OCI-LY1 (cell line): ENCODE results near the gene ANTXR1.

Experiments
- H2AFZ ChIP-seq: fragments of 200-600 bp; sonication (generic), shearing (Covaris generic); 2 replicates; pipeline ENCODE4 v1.6.0; 2014; ENCODE audit warnings: antibody characterized with exemption, mild to moderate bottlenecking, low read length
- H3F3A ChIP-seq: fragments of 200-600 bp; sonication (generic), shearing (Covaris generic); 2 replicates; pipeline ENCODE4 v1.6.0; 2014; ENCODE audit warnings: mild to moderate bottlenecking, antibody characterized with exemption, low read length, moderate library complexity; ENCODE audit not compliant: insufficient read depth
- H3K27ac ChIP-seq: fragments of 200-600 bp; sonication (generic); 2 replicates; pipeline ENCODE4 v1.5.1; 2014; ENCODE audit warnings: low read length, mixed run types, mild to moderate bottlenecking, low read depth; ENCODE audit not compliant: poor library complexity, severe bottlenecking
- H3K27me3 ChIP-seq: fragments of 200-600 bp; sonication (generic); 2 replicates; pipeline ENCODE4 v1.6.0; 2014; ENCODE audit warnings: antibody characterized with exemption, mild to moderate bottlenecking, low read length, moderate library complexity; ENCODE audit not compliant: insufficient read depth
- H3K36me3 ChIP-seq: fragments of 200-600 bp; sonication (generic); 2 replicates; pipeline ENCODE4 v1.6.1; 2014; ENCODE audit warnings: mild to moderate bottlenecking, antibody characterized with exemption, low read length, moderate library complexity, mixed read lengths; ENCODE audit not compliant: insufficient read depth
- H3K4me1 ChIP-seq: fragments of 200-600 bp; sonication (generic); 2 replicates; pipeline ENCODE4 v1.5.1; 2014; ENCODE audit warnings: mild to moderate bottlenecking, low read length, moderate library complexity; ENCODE audit not compliant: insufficient read depth, severe bottlenecking
- H3K4me2 ChIP-seq: fragments of 200-600 bp; sonication (generic), shearing (Covaris generic); 2 replicates; pipeline ENCODE4 v1.6.1; 2014; ENCODE audit warnings: low read length
- H3K4me3 ChIP-seq: fragments of 200-600 bp; sonication (generic); 2 replicates; pipeline ENCODE4 v1.5.1; 2014; ENCODE audit warnings: low read length, low read depth, mild to moderate bottlenecking, mixed read lengths; ENCODE audit not compliant: poor library complexity, severe bottlenecking
- H3K79me2 ChIP-seq: fragments of 200-600 bp; shearing (Covaris generic); 2 replicates; pipeline ENCODE4 v1.6.1; 2016; ENCODE audit warnings: mixed run types, low read length, mixed read lengths; ENCODE audit not compliant: insufficient read depth
- H3K9ac ChIP-seq: fragments of 200-600 bp; sonication (generic), shearing (Covaris generic); 2 replicates; pipeline ENCODE4 v1.6.1; 2014; ENCODE audit warnings: mild to moderate bottlenecking, low read length, mixed read lengths
- H3K9me2 ChIP-seq: fragments of 200-600 bp; sonication (generic), shearing (Covaris generic); 2 replicates; pipeline ENCODE4 v1.6.1; 2014; ENCODE audit warnings: low read depth, mild to moderate bottlenecking, low read length, mixed read lengths
- H3K9me3 ChIP-seq: fragments of 200-600 bp; shearing (Covaris generic); 2 replicates; pipeline ENCODE4 v1.6.1; 2014; ENCODE audit warnings: low read length, mixed read lengths
- H4K20me1 ChIP-seq: fragments of 200-600 bp; sonication (generic), shearing (Covaris generic); 2 replicates; pipeline ENCODE4 v1.6.0; 2016; ENCODE audit warnings: mild to moderate bottlenecking, low read length; ENCODE audit not compliant: insufficient read depth
- EZH2 ChIP-seq: fragments of 200-600 bp; sonication (generic), shearing (Covaris generic); IDR thresholded peaks from 2 replicates; pipeline ENCODE4 v1.8.0; 2017; ENCODE audit warnings: borderline replicate concordance, mixed run types, mild to moderate bottlenecking, antibody characterized with exemption, low read length, moderate library complexity, mixed read lengths
- TF ChIP-seq, protein P1 (sequence below): fragments of 200-600 bp; sonication (generic), shearing (Covaris generic); IDR thresholded peaks from 2 replicates; pipeline ENCODE4 v1.5.1; 2017; ENCODE audit warnings: mild to moderate bottlenecking, antibody characterized with exemption, low read length, moderate library complexity, mixed read lengths

ANTXR1 gene

DNA sequence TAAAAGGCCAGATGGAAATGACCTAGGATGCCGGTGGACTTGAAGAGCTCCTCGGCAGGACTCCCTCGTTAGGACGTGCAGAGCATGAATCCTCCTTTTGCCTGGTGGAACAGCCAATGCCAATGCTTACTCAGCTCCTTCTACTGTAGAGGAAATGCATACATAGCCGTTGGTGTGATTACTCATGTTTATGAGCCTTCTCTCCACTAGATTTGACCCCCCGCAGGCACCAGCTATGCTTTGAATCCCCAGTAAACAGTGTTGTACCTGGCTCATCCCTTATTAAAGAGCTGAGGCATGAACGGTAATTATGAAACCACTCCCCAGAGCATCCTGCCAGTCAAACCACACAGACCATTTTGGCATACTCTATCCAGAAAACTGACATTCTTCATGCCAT, 172.8 kb downstream of the ANTXR1 start:
- TF ChIP-seq, protein P1, sequence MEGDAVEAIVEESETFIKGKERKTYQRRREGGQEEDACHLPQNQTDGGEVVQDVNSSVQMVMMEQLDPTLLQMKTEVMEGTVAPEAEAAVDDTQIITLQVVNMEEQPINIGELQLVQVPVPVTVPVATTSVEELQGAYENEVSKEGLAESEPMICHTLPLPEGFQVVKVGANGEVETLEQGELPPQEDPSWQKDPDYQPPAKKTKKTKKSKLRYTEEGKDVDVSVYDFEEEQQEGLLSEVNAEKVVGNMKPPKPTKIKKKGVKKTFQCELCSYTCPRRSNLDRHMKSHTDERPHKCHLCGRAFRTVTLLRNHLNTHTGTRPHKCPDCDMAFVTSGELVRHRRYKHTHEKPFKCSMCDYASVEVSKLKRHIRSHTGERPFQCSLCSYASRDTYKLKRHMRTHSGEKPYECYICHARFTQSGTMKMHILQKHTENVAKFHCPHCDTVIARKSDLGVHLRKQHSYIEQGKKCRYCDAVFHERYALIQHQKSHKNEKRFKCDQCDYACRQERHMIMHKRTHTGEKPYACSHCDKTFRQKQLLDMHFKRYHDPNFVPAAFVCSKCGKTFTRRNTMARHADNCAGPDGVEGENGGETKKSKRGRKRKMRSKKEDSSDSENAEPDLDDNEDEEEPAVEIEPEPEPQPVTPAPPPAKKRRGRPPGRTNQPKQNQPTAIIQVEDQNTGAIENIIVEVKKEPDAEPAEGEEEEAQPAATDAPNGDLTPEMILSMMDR: no peak
- TF ChIP-seq EZH2: no peak
- Histone ChIP-seq H3K4me2 (no peak overlapping the region), H3F3A (no peaks in the 10 kb centered on the region), H3K4me3 (no peak overlapping the region), H3K9me3 (no peaks in the 10 kb centered on the region), H4K20me1 (no peaks in the 10 kb centered on the region), H3K36me3 (no peaks in the 10 kb centered on the region), H2AFZ (no peak overlapping the region), H3K9me2 (no peaks in the 10 kb centered on the region), H3K79me2 (no peaks in the 10 kb centered on the region), H3K27ac (no peak overlapping the region), H3K4me1 (no peaks in the 10 kb centered on the region), H3K27me3 (no peaks in the 10 kb centered on the region; the same call in 1 of the 2 replicates), H3K9ac (no peak overlapping the region)

DNA sequence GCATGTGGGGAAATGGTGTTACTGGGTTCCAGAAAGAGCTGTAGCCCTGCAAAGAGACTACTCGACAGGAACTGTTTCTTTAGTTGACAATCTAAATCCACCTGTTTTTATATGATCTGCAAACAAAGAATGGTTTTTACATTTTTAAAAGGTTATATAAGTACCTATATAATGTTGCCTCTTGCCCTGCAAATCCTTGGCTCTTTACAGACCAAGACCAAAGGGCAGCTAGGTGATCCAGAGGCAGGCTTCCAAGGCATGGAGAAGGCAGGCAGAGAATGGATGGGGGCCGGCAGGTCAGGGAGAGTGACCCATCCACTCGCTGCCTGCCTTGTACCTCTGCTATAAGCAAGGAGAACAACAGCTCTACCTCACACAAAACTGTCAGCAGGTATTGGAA, 173.6 kb downstream of the ANTXR1 start:
- H3K9me3 ChIP-seq: no peaks in the 10 kb centered on the region
- no peak for TF ChIP-seq EZH2
- TF ChIP-seq, protein P1: no peak
- no peaks in the 10 kb centered on the region for H3K36me3 ChIP-seq
- no peaks in the 10 kb centered on the region for H3K9me2 ChIP-seq
- no peaks in the 10 kb centered on the region for H3K79me2 ChIP-seq
- H2AFZ ChIP-seq: no peak overlapping the region
- no peak overlapping the region for H3K4me3 ChIP-seq
- no peak overlapping the region for H3K4me2 ChIP-seq
- no peaks in the 10 kb centered on the region; the same call in 1 of the 2 replicates for H3K27me3 ChIP-seq
- H4K20me1 ChIP-seq: no peaks in the 10 kb centered on the region
- H3F3A ChIP-seq: no peaks in the 10 kb centered on the region
- H3K27ac ChIP-seq: no peak overlapping the region
- H3K4me1 ChIP-seq: no peaks in the 10 kb centered on the region
- H3K9ac ChIP-seq: no peak overlapping the region

- H3K4me3 ChIP-seq: no peak overlapping the region
- no peaks in the 10 kb centered on the region for H4K20me1 ChIP-seq
- no peaks in the 10 kb centered on the region for H3K9me2 ChIP-seq
- H3F3A ChIP-seq: no peaks in the 10 kb centered on the region
- no peaks in the 10 kb centered on the region for H3K79me2 ChIP-seq
- no peak overlapping the region for H3K9ac ChIP-seq
- H3K27ac ChIP-seq: no peak overlapping the region
- H3K36me3 ChIP-seq: no peaks in the 10 kb centered on the region
- no peak overlapping the region for H3K4me2 ChIP-seq
- no peaks in the 10 kb centered on the region for H3K9me3 ChIP-seq
- H3K4me1 ChIP-seq: no peaks in the 10 kb centered on the region
- H3K27me3 ChIP-seq: no peaks in the 10 kb centered on the region; the same call in 1 of the 2 replicates
- TF ChIP-seq, protein P1: no peak
- TF ChIP-seq EZH2: no peak
- H2AFZ ChIP-seq: no peak overlapping the region
Observed at GRCh38 chr2:69188182-69188900, 175.4 kb downstream of the ANTXR1 start.
